HCT116 (cell line): ENCODE measurements around the gene CRIP1.

Experiments used
- POLR2A ChIP-seq: IDR thresholded peaks from 2 replicates; pipeline ENCODE4 v1.7.0; 2011; ENCODE audit warnings: borderline replicate concordance; ENCODE audit not compliant: insufficient read depth, insufficient read length; ENCODE audit errors: extremely low read depth
- POLR2AphosphoS5 ChIP-seq: IDR thresholded peaks from 2 replicates; pipeline ENCODE4 v1.6.1; 2011; ENCODE audit warnings: mild to moderate bottlenecking, low read depth, low read length, moderate library complexity
- RAD21 ChIP-seq: IDR thresholded peaks from 2 replicates; pipeline ENCODE4 v1.6.1; 2012; ENCODE audit warnings: low read depth, mild to moderate bottlenecking
- SIN3A ChIP-seq: IDR thresholded peaks from 2 replicates; pipeline ENCODE4 v1.6.1; 2012; ENCODE audit warnings: low read depth
- SP1 ChIP-seq: IDR thresholded peaks from 2 replicates; pipeline ENCODE4 v1.6.1; 2012; ENCODE audit warnings: low read depth
- SRF ChIP-seq: IDR thresholded peaks from 2 replicates; pipeline ENCODE4 v1.6.1; 2012; ENCODE audit warnings: low read depth
- YY1 ChIP-seq: IDR thresholded peaks from 2 replicates; pipeline ENCODE4 v1.6.1; 2011; ENCODE audit warnings: low read length, low read depth, moderate library complexity, mild to moderate bottlenecking; ENCODE audit not compliant: insufficient replicate concordance; ENCODE audit errors: extremely low read depth
- ZNF274 ChIP-seq: fragments of 200-500 bp; sonication (Bioruptor generic); IDR thresholded peaks from 2 replicates; pipeline ENCODE4 v1.6.1; 2014; ENCODE audit warnings: mild to moderate bottlenecking, low read depth, low read length, inconsistent platforms
- TF ChIP-seq, protein P1 (sequence below): IDR thresholded peaks from 2 replicates; pipeline ENCODE4 v1.6.1; 2012
- TF ChIP-seq, protein P2 (sequence below), 3 experiments: fragments of 200-600 bp in 1 of 3; sonication (generic) in 1 of 3; IDR thresholded peaks in 2 of 3; conservative IDR thresholded peaks in 1 of 3; 2 replicates each; pipeline ENCODE4 v1.5.1; 2012 to 2017; ENCODE audit warnings: low read depth in 2 of 3, low read length in 2 of 3, antibody characterized with exemption in 1 of 3, borderline replicate concordance in 1 of 3, control low read depth in 1 of 3, mild to moderate bottlenecking in 1 of 3, mixed read lengths in 1 of 3, mixed run types in 1 of 3, moderate library complexity in 1 of 3; ENCODE audit not compliant: insufficient read depth in 1 of 3

DNA sequence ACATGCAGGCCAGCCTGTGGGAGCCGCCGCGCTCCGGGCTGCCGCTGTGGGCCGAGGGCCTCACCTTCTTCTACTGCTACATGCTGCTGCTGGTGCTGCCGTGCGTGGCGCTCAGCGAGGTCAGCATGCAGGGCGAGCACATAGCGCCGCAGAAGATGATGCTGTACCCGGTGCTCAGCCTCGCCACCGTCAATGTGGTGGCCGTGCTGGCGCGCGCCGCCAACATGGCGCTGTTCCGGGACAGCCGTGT lies 42.6 kb downstream of the CRIP1 start:
- TF ChIP-seq, protein P1, sequence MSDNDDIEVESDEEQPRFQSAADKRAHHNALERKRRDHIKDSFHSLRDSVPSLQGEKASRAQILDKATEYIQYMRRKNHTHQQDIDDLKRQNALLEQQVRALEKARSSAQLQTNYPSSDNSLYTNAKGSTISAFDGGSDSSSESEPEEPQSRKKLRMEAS, result no peak
- no peak for TF ChIP-seq SRF
- no peak for TF ChIP-seq POLR2AphosphoS5
- TF ChIP-seq YY1, result no peak
- TF ChIP-seq, protein P2, sequence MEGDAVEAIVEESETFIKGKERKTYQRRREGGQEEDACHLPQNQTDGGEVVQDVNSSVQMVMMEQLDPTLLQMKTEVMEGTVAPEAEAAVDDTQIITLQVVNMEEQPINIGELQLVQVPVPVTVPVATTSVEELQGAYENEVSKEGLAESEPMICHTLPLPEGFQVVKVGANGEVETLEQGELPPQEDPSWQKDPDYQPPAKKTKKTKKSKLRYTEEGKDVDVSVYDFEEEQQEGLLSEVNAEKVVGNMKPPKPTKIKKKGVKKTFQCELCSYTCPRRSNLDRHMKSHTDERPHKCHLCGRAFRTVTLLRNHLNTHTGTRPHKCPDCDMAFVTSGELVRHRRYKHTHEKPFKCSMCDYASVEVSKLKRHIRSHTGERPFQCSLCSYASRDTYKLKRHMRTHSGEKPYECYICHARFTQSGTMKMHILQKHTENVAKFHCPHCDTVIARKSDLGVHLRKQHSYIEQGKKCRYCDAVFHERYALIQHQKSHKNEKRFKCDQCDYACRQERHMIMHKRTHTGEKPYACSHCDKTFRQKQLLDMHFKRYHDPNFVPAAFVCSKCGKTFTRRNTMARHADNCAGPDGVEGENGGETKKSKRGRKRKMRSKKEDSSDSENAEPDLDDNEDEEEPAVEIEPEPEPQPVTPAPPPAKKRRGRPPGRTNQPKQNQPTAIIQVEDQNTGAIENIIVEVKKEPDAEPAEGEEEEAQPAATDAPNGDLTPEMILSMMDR (IDR thresholded peaks at IDR 0.05 in 2 of 3, conservative IDR thresholded peaks at IDR 0.05 in 1 of 3; ENCODE audit: borderline replicate concordance in 1 of 3, insufficient read depth in 1 of 3, low read depth in 2 of 3, low read length in 2 of 3), result no peak
- no peak for TF ChIP-seq POLR2A
- TF ChIP-seq RAD21, result no peak
- no peak for TF ChIP-seq ZNF274
- no peak for TF ChIP-seq SIN3A
- TF ChIP-seq SP1, result no peak
